NCI-H774 (cell line): ENCODE data around the gene BSPH1.
"Not testable (repeated sequence)": the region's sequence is repeated elsewhere in the genome, so short reads cannot be mapped to it uniquely, and the experiment has no call there.

Experiments used
- DNase-seq: peaks from one replicate; lab custom pipeline; 2025; lab: John Stamatoyannopoulos, UW

BSPH1 gene

GRCh38 chr19:47920107-47920506 lies 71.9 kb downstream of the BSPH1 start:
- DNase-seq: not testable (repeated sequence)
